Neural cell (in vitro differentiated cells): ENCODE results near the gene PRDM15. TPM values are rescaled to one million over a fixed set of nuclear protein-coding genes. Genes with fewer than 3 reads are reported as not detected.

Experiments
- H2AFZ ChIP-seq: fragments of 200-600, 300-800 bp; sonication (generic), shearing (Covaris generic); 2 replicates; pipeline ENCODE4 v1.6.0; 2014; ENCODE audit warnings: low read depth, mild to moderate bottlenecking, antibody characterized with exemption, low read length, moderate library complexity
- H3F3A ChIP-seq: fragments of 200-600 bp; shearing (Covaris generic); 2 replicates; pipeline ENCODE4 v1.6.1; 2016; ENCODE audit warnings: mild to moderate bottlenecking, moderate library complexity, mixed read lengths, antibody characterized with exemption, low read length; ENCODE audit not compliant: insufficient read depth, poor library complexity, severe bottlenecking
- H3K27ac ChIP-seq: fragments of 200-600, 300-800 bp; sonication (generic), shearing (Covaris generic); 2 replicates; pipeline ENCODE4 v1.5.1; 2014; ENCODE audit warnings: mild to moderate bottlenecking, low read length, moderate library complexity
- H3K27me3 ChIP-seq: fragments of 300-800, 200-600 bp; sonication (generic), shearing (Covaris generic); 2 replicates; pipeline ENCODE4 v1.6.0; 2014; ENCODE audit warnings: mild to moderate bottlenecking, low read depth, low read length, moderate library complexity; ENCODE audit not compliant: insufficient read depth
- H3K36me3 ChIP-seq: fragments of 300-800, 200-600 bp; sonication (generic), shearing (Covaris generic); 2 replicates; pipeline ENCODE4 v1.5.1; 2014; ENCODE audit warnings: mild to moderate bottlenecking, antibody characterized with exemption, low read length, moderate library complexity; ENCODE audit not compliant: insufficient read depth
- H3K4me2 ChIP-seq: fragments of 300-800, 200-600 bp; sonication (generic), shearing (Covaris generic); 2 replicates; pipeline ENCODE4 v1.6.0; 2014; ENCODE audit warnings: mild to moderate bottlenecking, low read length
- H3K4me3 ChIP-seq: fragments of 300-800, 200-600 bp; sonication (generic), shearing (Covaris generic); 2 replicates; pipeline ENCODE4 v1.5.1; 2014; ENCODE audit warnings: mild to moderate bottlenecking, low read length, moderate library complexity
- H3K79me2 ChIP-seq: fragments of 200-600 bp; shearing (Covaris generic); replicated peaks from 2 replicates; pipeline ENCODE4 v1.6.0; 2014; ENCODE audit warnings: mild to moderate bottlenecking, low read length, moderate library complexity; ENCODE audit not compliant: insufficient read depth
- H3K9ac ChIP-seq: fragments of 300-800, 200-600 bp; sonication (generic), shearing (Covaris generic); 2 replicates; pipeline ENCODE4 v1.6.1; 2016; ENCODE audit warnings: mild to moderate bottlenecking, low read length, mixed read lengths
- H3K9me2 ChIP-seq: fragments of 200-600 bp; shearing (Covaris generic); 2 replicates; pipeline ENCODE4 v1.6.1; 2016; ENCODE audit warnings: mild to moderate bottlenecking, low read length, mixed read lengths; ENCODE audit not compliant: insufficient read depth
- H3K9me3 ChIP-seq: fragments of 200-600, 300-800 bp; sonication (generic), shearing (Covaris generic); 2 replicates; pipeline ENCODE4 v1.6.1; 2016; ENCODE audit warnings: mild to moderate bottlenecking, mixed run types, low read length, moderate library complexity, mixed read lengths
- H4K20me1 ChIP-seq: fragments of 200-600 bp; shearing (Covaris generic); 2 replicates; pipeline ENCODE4 v1.6.1; 2016; ENCODE audit warnings: mild to moderate bottlenecking, mixed run types; ENCODE audit not compliant: insufficient read depth
- CTCF ChIP-seq: fragments of 450-650 bp; IDR thresholded peaks from 2 replicates; pipeline ENCODE4 v1.5.1; 2014; ENCODE audit warnings: antibody characterized with exemption, mild to moderate bottlenecking, moderate library complexity; ENCODE audit not compliant: poor library complexity, severe bottlenecking
- EP300 ChIP-seq: fragments of 450-650 bp; conservative IDR thresholded peaks from 2 replicates; pipeline ENCODE4 v1.6.1; 2014; ENCODE audit warnings: antibody characterized with exemption, mild to moderate bottlenecking, moderate library complexity; ENCODE audit not compliant: poor library complexity, severe bottlenecking
- EZH2 ChIP-seq: fragments of 200-600, 300-800 bp; shearing (Covaris generic), sonication (generic); IDR thresholded peaks from 2 replicates; pipeline ENCODE4 v1.6.1; 2014; ENCODE audit warnings: antibody characterized with exemption, low read length, borderline replicate concordance, mild to moderate bottlenecking; ENCODE audit not compliant: insufficient read depth, poor library complexity, severe bottlenecking
- MXI1 ChIP-seq: fragments of 450-650 bp; conservative IDR thresholded peaks from 2 replicates; pipeline ENCODE4 v1.6.1; 2014; ENCODE audit warnings: antibody characterized with exemption, mild to moderate bottlenecking; ENCODE audit not compliant: poor library complexity, severe bottlenecking
- POLR2AphosphoS5 ChIP-seq: IDR thresholded peaks from 2 replicates; pipeline ENCODE4 v1.6.1; 2012
- RAD21 ChIP-seq: fragments of 450-650 bp; conservative IDR thresholded peaks from 2 replicates; pipeline ENCODE4 v1.6.1; 2014; ENCODE audit warnings: antibody characterized with exemption, mild to moderate bottlenecking, moderate library complexity
- SMC3 ChIP-seq: fragments of 450-650 bp; conservative IDR thresholded peaks from 2 replicates; pipeline ENCODE4 v1.6.1; 2014; ENCODE audit warnings: antibody characterized with exemption, mild to moderate bottlenecking, moderate library complexity; ENCODE audit not compliant: poor library complexity
- TAF1 ChIP-seq: IDR thresholded peaks from 2 replicates; pipeline ENCODE4 v1.6.1; 2012; ENCODE audit warnings: low read depth
- polyA plus RNA-seq: library from polyadenylated mRNA; depleted of rRNA; stranded (reverse); fragments of >200 nt; gene quantifications from 2 replicates; pipeline ENCODE4 v1.2.3, GENCODE V29; 2014
- TF ChIP-seq, protein P1 (sequence below): IDR thresholded peaks from 2 replicates; pipeline ENCODE4 v1.6.1; 2012; ENCODE audit warnings: borderline replicate concordance

PRDM15 gene
- polyA plus RNA-seq, 1 donor from 2014 or later, result 4.1 TPM

DNA sequence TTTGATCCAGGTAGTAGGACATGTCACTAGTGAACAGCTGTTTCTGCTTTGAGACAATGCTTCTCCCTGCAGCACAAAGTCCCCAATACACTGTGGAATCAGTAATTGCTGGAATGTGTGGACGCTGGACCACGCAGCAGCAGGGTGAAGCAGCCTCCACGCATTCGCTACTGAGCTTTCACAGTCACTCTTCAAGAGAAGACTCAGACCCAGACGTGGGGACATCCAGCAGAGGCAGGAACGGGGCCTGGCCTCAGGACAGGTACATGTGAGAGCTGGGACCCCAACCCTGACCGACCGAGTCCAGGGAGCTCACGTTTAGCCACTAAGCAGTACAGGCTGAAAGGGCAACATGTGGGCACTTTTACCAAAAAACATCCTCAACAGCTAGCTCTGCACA is 34.1 kb upstream of the PRDM15 start:
- Histone ChIP-seq H3K4me2 (no peak overlapping the region), H3K9ac (no peak overlapping the region), H2AFZ (no peak overlapping the region), H3K36me3 (no peaks in the 10 kb centered on the region), H3K27me3 (no peaks in the 10 kb centered on the region), H3K9me3 (no peaks in the 10 kb centered on the region), H3K27ac (no peak overlapping the region), H3K9me2 (no peaks in the 10 kb centered on the region), H3K79me2 (no peaks in the 10 kb centered on the region), H4K20me1 (no peaks in the 10 kb centered on the region), H3K4me3 (no peak overlapping the region), H3F3A (no peaks in the 10 kb centered on the region)
- TF ChIP-seq RAD21 (no peak), CTCF (no peak), EZH2 (no peak), MXI1 (no peak), TAF1 (no peak), POLR2AphosphoS5 (no peak), EP300 (no peak), SMC3 (no peak)
- TF ChIP-seq, protein P1, sequence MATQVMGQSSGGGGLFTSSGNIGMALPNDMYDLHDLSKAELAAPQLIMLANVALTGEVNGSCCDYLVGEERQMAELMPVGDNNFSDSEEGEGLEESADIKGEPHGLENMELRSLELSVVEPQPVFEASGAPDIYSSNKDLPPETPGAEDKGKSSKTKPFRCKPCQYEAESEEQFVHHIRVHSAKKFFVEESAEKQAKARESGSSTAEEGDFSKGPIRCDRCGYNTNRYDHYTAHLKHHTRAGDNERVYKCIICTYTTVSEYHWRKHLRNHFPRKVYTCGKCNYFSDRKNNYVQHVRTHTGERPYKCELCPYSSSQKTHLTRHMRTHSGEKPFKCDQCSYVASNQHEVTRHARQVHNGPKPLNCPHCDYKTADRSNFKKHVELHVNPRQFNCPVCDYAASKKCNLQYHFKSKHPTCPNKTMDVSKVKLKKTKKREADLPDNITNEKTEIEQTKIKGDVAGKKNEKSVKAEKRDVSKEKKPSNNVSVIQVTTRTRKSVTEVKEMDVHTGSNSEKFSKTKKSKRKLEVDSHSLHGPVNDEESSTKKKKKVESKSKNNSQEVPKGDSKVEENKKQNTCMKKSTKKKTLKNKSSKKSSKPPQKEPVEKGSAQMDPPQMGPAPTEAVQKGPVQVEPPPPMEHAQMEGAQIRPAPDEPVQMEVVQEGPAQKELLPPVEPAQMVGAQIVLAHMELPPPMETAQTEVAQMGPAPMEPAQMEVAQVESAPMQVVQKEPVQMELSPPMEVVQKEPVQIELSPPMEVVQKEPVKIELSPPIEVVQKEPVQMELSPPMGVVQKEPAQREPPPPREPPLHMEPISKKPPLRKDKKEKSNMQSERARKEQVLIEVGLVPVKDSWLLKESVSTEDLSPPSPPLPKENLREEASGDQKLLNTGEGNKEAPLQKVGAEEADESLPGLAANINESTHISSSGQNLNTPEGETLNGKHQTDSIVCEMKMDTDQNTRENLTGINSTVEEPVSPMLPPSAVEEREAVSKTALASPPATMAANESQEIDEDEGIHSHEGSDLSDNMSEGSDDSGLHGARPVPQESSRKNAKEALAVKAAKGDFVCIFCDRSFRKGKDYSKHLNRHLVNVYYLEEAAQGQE, result no peak

GRCh38 chr21:41908829-41909228 is 29.7 kb upstream of the PRDM15 start:
- no peaks in the 10 kb centered on the region for H3K9me3 ChIP-seq
- H3F3A ChIP-seq, result no peaks in the 10 kb centered on the region
- no peaks in the 10 kb centered on the region for H3K79me2 ChIP-seq
- no peaks in the 10 kb centered on the region for H3K9me2 ChIP-seq
- H3K36me3 ChIP-seq, result no peaks in the 10 kb centered on the region
- H4K20me1 ChIP-seq, result no peaks in the 10 kb centered on the region
- no peak overlapping the region for H3K4me3 ChIP-seq
- H3K4me2 ChIP-seq, result no peak overlapping the region
- no peak overlapping the region for H2AFZ ChIP-seq
- no peaks in the 10 kb centered on the region for H3K27me3 ChIP-seq
- H3K27ac ChIP-seq, result no peak overlapping the region
- H3K9ac ChIP-seq, result no peak overlapping the region
- TF ChIP-seq POLR2AphosphoS5 (no peak), RAD21 (no peak), CTCF (no peak), MXI1 (no peak), TAF1 (no peak), SMC3 (no peak), EP300 (no peak), EZH2 (no peak)
- TF ChIP-seq, protein P1, result no peak
